ENCODE data around the gene STRA6. TPM values are rescaled to one million over a fixed set of nuclear protein-coding genes. Genes with fewer than 3 reads are reported as not detected.

Gene STRA6
- total RNA-seq, 1 experiment from 2014 or later = 2.1 TPM

GRCh38 chr15:74159773-74160172 lies 42.8 kb downstream of the STRA6 start:
- Histone ChIP-seq H3K4me3 (ENCODE audit: low read depth, low read length) (no peak overlapping the region), H3K27me3 (replicated peaks; ENCODE audit: control insufficient read depth, insufficient read depth, low read length) (no peaks in the 10 kb centered on the region), H3K4me1 (no peaks in the 10 kb centered on the region), H3K36me3 (ENCODE audit: control insufficient read depth, insufficient read depth, low read length) (no peaks in the 10 kb centered on the region), H3K9me3 (no peaks in the 10 kb centered on the region)
- Mint-ChIP-seq H3K4me3 (ENCODE audit: unreplicated experiment) (no peak overlapping the region), H3K27ac (ENCODE audit: unreplicated experiment) (no peak overlapping the region), H3K9me3 (ENCODE audit: unreplicated experiment) (no peaks in the 10 kb centered on the region), H3K36me3 (ENCODE audit: insufficient read depth, unreplicated experiment) (no peaks in the 10 kb centered on the region), H3K27me3 (ENCODE audit: insufficient read depth, unreplicated experiment) (peaks cover 21% of the 10 kb centered on the region), H3K4me1 (ENCODE audit: low read depth, unreplicated experiment) (no peaks in the 10 kb centered on the region)
- ChIA-PET CTCF (no interaction called here), POLR2A (no interaction called here)
- DNase-seq = no peak
- no TSS peak for BruUV-seq (replicated peaks)
- intact Hi-C loops (cut with micrococcal nuclease; ENCODE audit: unreplicated experiment) = no loop called here
- no peak for TF ChIP-seq CTCF (IDR thresholded peaks at IDR 0.05; ENCODE audit: insufficient read depth in 1 of 2, low read depth in 1 of 2, low read length in 1 of 2, severe bottlenecking in 1 of 2, unreplicated experiment in 1 of 2)

GRCh38 chr15:74158855-74159650 lies 43.5 kb downstream of the STRA6 start:
- Histone ChIP-seq H3K27me3 (replicated peaks; ENCODE audit: control insufficient read depth, insufficient read depth, low read length) (no peaks in the 10 kb centered on the region), H3K36me3 (ENCODE audit: control insufficient read depth, insufficient read depth, low read length) (no peaks in the 10 kb centered on the region), H3K4me1 (no peaks in the 10 kb centered on the region), H3K9me3 (no peaks in the 10 kb centered on the region), H3K4me3 (ENCODE audit: low read depth, low read length) (no peak overlapping the region)
- H3K4me3 Mint-ChIP-seq (ENCODE audit: unreplicated experiment) = no peak overlapping the region
- H3K36me3 Mint-ChIP-seq (ENCODE audit: insufficient read depth, unreplicated experiment) = no peaks in the 10 kb centered on the region
- no TSS peak for BruUV-seq (replicated peaks)
- intact Hi-C loops (cut with micrococcal nuclease; ENCODE audit: unreplicated experiment) = no loop called here
- H3K4me1 Mint-ChIP-seq (ENCODE audit: low read depth, unreplicated experiment) = no peaks in the 10 kb centered on the region
- peaks cover 22% of the 10 kb centered on the region for H3K27me3 Mint-ChIP-seq (ENCODE audit: insufficient read depth, unreplicated experiment)
- no peaks in the 10 kb centered on the region for H3K9me3 Mint-ChIP-seq (ENCODE audit: unreplicated experiment)
- no peak overlapping the region for H3K27ac Mint-ChIP-seq (ENCODE audit: unreplicated experiment)
- CTCF ChIA-PET = no interaction called here
- POLR2A ChIA-PET = no interaction called here
- DNase-seq = no peak
- TF ChIP-seq CTCF (IDR thresholded peaks at IDR 0.05; ENCODE audit: insufficient read depth in 1 of 2, low read depth in 1 of 2, low read length in 1 of 2, severe bottlenecking in 1 of 2, unreplicated experiment in 1 of 2) = no peak

GRCh38 chr15:74157868-74158827 lies 44.4 kb downstream of the STRA6 start:
- CTCF ChIA-PET = interaction anchor here (0.8 kb wide), 1 partner anchor 14 kb away, joined by 3 read pairs; no protein-coding TSS in a partner anchor

More at GRCh38 chr15:74157868-74158827, 44.4 kb downstream of the STRA6 start:
- DNase-seq = no peak
- Histone ChIP-seq H3K4me3 (ENCODE audit: low read depth, low read length) (no peak overlapping the region), H3K36me3 (ENCODE audit: control insufficient read depth, insufficient read depth, low read length) (no peaks in the 10 kb centered on the region), H3K9me3 (no peaks in the 10 kb centered on the region), H3K27me3 (replicated peaks; ENCODE audit: control insufficient read depth, insufficient read depth, low read length) (no peaks in the 10 kb centered on the region), H3K4me1 (no peaks in the 10 kb centered on the region)
- no peaks in the 10 kb centered on the region for H3K36me3 Mint-ChIP-seq (ENCODE audit: insufficient read depth, unreplicated experiment)
- no peaks in the 10 kb centered on the region for H3K9me3 Mint-ChIP-seq (ENCODE audit: unreplicated experiment)
- TF ChIP-seq CTCF (IDR thresholded peaks at IDR 0.05; ENCODE audit: insufficient read depth in 1 of 2, low read depth in 1 of 2, low read length in 1 of 2, severe bottlenecking in 1 of 2, unreplicated experiment in 1 of 2) = no peak
- no TSS peak for BruUV-seq (replicated peaks)
- H3K27ac Mint-ChIP-seq (ENCODE audit: unreplicated experiment) = no peak overlapping the region
- H3K27me3 Mint-ChIP-seq (ENCODE audit: insufficient read depth, unreplicated experiment) = peaks cover 27% of the 10 kb centered on the region
- POLR2A ChIA-PET = no interaction called here
- no peaks in the 10 kb centered on the region for H3K4me1 Mint-ChIP-seq (ENCODE audit: low read depth, unreplicated experiment)
- intact Hi-C loops (cut with micrococcal nuclease; ENCODE audit: unreplicated experiment) = no loop called here
- H3K4me3 Mint-ChIP-seq (ENCODE audit: unreplicated experiment) = no peak overlapping the region
